Testis (tissue), 3 donors: Measurements from ENCODE around the gene SPRYD7. TPM values are rescaled to one million over a fixed set of nuclear protein-coding genes. Genes with fewer than 3 reads are reported as not detected.

Experiments used
- DNase-seq: peaks from one replicate; pipeline ENCODE4 v3.0.0-alpha.2; 2019
- H3K27ac ChIP-seq, 2 donors: fragments of 200-600 bp; sonication (generic); one replicate each; pipeline ENCODE4 v1.5.1; 2019
- H3K27me3 ChIP-seq: fragments of 200-600 bp; sonication (generic); one replicate; pipeline ENCODE4 v1.5.1; 2019
- H3K36me3 ChIP-seq: fragments of 200-600 bp; sonication (generic); one replicate; pipeline ENCODE4 v1.5.1; 2017; ENCODE audit warnings: low read depth; ENCODE audit errors: missing control alignments
- H3K4me1 ChIP-seq: fragments of 200-600 bp; sonication (generic); one replicate; pipeline ENCODE4 v1.5.1; 2019
- H3K4me3 ChIP-seq, 2 donors: fragments of 200-600 bp; sonication (generic); one replicate each; pipeline ENCODE4 v1.5.1; 2017 to 2019
- H3K9me3 ChIP-seq: fragments of 200-600 bp; sonication (generic); one replicate; pipeline ENCODE4 v1.5.1; 2017
- CTCF ChIP-seq, 3 experiments: fragments of 450-650 bp in 2 of 3; fragments of 200-600 bp in 1 of 3; sonication (generic) in 1 of 3; IDR thresholded peaks; one replicate each; pipeline ENCODE4 v1.5.1; 2016 to 2019; ENCODE audit warnings: antibody characterized with exemption in 3 of 3, mild to moderate bottlenecking in 2 of 3, moderate library complexity in 1 of 3
- POLR2A ChIP-seq: fragments of 450-650 bp; IDR thresholded peaks from one replicate; pipeline ENCODE4 v1.6.1; 2017; ENCODE audit warnings: antibody characterized with exemption, mild to moderate bottlenecking, moderate library complexity
- WGBS, 2 donors: methylation state at CpG; one replicate each; pipeline ENCODE4 v1.1.5; 2018; 5-methylcytosine and 5-hydroxymethylcytosine counted together
- intact Hi-C: fragments of 100-400 bp; cut with DNase I; formaldehyde crosslinking; loops from one replicate; pipeline ENCODE4 v1.15.1; 2023; ENCODE audit warnings: low total_unique reads
- polyA plus RNA-seq: library from polyadenylated mRNA; stranded (reverse); fragments of 350-450 nt; fragmentation: Illumina TruSeq; extraction: RNeasy Lipid Tissue Mini Kit (QIAGEN cat#74804); gene quantifications from one replicate; pipeline ENCODE4 v1.2.3, GENCODE V29; 2014; ENCODE audit warnings: low read depth, low replicate concordance; ENCODE audit not compliant: insufficient read depth
- total RNA-seq, 2 donors: library from RNA; depleted of rRNA; stranded (reverse); fragments of >200 nt; gene quantifications; one replicate each; pipeline ENCODE4 v1.2.3, GENCODE V29; 2016

SPRYD7 gene
- total and polyA plus RNA-seq, 3 donors from 2014 or later, result 9.8 to 20.7 (median 10.3) TPM

- intact Hi-C loops, result no loop called here
- DNase-seq, result peak; percentile 87
- no peaks in the 10 kb centered on the region for H3K36me3 ChIP-seq
- peak; percentile 68 to 77 (median 73) for TF ChIP-seq CTCF (IDR thresholded peaks at IDR 0.05)
- TF ChIP-seq POLR2A, result no peak
- no peak overlapping the region for H3K4me3 ChIP-seq
- no peaks in the 10 kb centered on the region for H3K9me3 ChIP-seq
- WGBS, 2 donors, result 58 to 69% methylated on average over 8 of the region's 8 CpGs
- peaks cover 8% of the 10 kb centered on the region for H3K4me1 ChIP-seq
- H3K27me3 ChIP-seq, result no peaks in the 10 kb centered on the region
- no peak overlapping the region for H3K27ac ChIP-seq
These were observed 40.4 kb upstream of the SPRYD7 start for GRCh38 chr13:49976314-49977258.

- no peak overlapping the region for H3K27ac ChIP-seq
- WGBS, 2 donors, result 52 to 68% methylated on average over 1 of the region's 1 CpG
- no peaks in the 10 kb centered on the region for H3K36me3 ChIP-seq
- H3K9me3 ChIP-seq, result no peaks in the 10 kb centered on the region
- TF ChIP-seq CTCF (IDR thresholded peaks at IDR 0.05), result no peak
- no peak for TF ChIP-seq POLR2A
- intact Hi-C loops, result no loop called here
- H3K4me3 ChIP-seq, result no peak overlapping the region
- H3K4me1 ChIP-seq, result peaks cover 8% of the 10 kb centered on the region
- H3K27me3 ChIP-seq, result no peaks in the 10 kb centered on the region
- DNase-seq, result no peak
These were observed 39.7 kb upstream of the SPRYD7 start for GRCh38 chr13:49975826-49976225.

- no peak for DNase-seq
- Histone ChIP-seq H3K4me3 (no peak overlapping the region), H3K9me3 (no peaks in the 10 kb centered on the region), H3K4me1 (no peaks in the 10 kb centered on the region), H3K27me3 (no peaks in the 10 kb centered on the region), H3K27ac (no peak overlapping the region), H3K36me3 (no peaks in the 10 kb centered on the region)
- no peak for TF ChIP-seq POLR2A
- intact Hi-C loops, result no loop called here
- 88 to 91% methylated on average over 4 of the region's 4 CpGs for WGBS, 2 donors
These were observed 36.6 kb upstream of the SPRYD7 start for GRCh38 chr13:49972709-49973108.

- TF ChIP-seq POLR2A, result no peak
- no peak for TF ChIP-seq CTCF (IDR thresholded peaks at IDR 0.05)
- H3K27ac ChIP-seq, result no peak overlapping the region
- intact Hi-C loops, result no loop called here
- no peaks in the 10 kb centered on the region for H3K9me3 ChIP-seq
- H3K4me1 ChIP-seq, result no peaks in the 10 kb centered on the region
- no peak overlapping the region for H3K4me3 ChIP-seq
- DNase-seq, result no peak
- H3K27me3 ChIP-seq, result no peaks in the 10 kb centered on the region
- no peaks in the 10 kb centered on the region for H3K36me3 ChIP-seq
- 95 to 96% methylated on average over 4 of the region's 4 CpGs for WGBS, 2 donors
These were observed 31.3 kb upstream of the SPRYD7 start for GRCh38 chr13:49967456-49967855.

- WGBS, 2 donors, result 84 to 93% methylated on average over 3 of the region's 3 CpGs
- Histone ChIP-seq H3K4me1 (no peaks in the 10 kb centered on the region), H3K9me3 (no peaks in the 10 kb centered on the region), H3K4me3 (no peak overlapping the region), H3K36me3 (no peaks in the 10 kb centered on the region), H3K27ac (no peak overlapping the region), H3K27me3 (no peaks in the 10 kb centered on the region)
- no peak for TF ChIP-seq POLR2A
- no peak for TF ChIP-seq CTCF (IDR thresholded peaks at IDR 0.05)
- intact Hi-C loops, result no loop called here
- DNase-seq, result no peak
These were observed 22.2 kb upstream of the SPRYD7 start for GRCh38 chr13:49958321-49958720.
